GM18519 (cell line): ENCODE results near the gene NAV2.
"Not testable (repeated sequence)": the region's sequence is repeated elsewhere in the genome, so short reads cannot be mapped to it uniquely, and the experiment has no call there.

ENCODE experiments used
- ATAC-seq: cut with Tn5 transposase; IDR thresholded peaks from one replicate; pipeline ENCODE4 v1.9.1; 2021; ENCODE audit warnings: mild to moderate bottlenecking, moderate library complexity; ENCODE audit not compliant: unreplicated experiment, low FRiP score

NAV2 gene

DNA sequence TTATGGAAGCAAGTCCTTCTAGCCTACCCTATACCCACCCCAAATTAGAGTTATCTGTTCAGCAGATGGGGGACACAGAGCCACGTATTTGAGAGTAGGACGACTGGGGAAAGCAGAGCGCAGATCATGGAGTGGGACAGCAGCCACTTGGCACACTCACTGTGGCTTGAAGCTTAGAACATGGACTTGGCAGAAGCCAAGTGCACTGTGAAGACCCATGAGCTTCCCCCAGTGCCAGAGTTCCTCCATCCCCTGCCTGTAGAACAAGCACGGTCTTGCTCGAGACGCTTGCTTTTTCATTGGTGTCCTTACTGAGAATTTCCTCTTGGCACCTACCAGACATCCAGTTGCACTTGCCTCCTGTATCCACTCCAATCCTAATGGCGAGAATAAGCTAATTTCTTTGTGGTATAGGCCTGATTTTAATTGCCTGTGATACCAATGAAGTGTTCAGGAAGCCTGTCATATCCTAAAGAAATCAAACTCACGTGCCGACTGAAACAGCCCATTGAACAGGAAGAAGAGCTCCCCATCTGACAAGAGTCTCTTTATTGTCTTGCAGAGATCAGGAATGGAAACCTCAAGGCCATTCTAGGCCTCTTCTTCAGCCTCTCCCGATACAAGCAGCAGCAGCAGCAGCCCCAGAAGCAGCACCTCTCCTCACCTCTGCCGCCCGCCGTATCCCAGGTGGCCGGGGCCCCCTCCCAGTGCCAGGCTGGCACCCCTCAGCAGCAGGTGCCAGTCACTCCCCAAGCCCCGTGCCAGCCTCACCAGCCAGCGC, 166.9 kb downstream of the NAV2 start:
- no peak for ATAC-seq

DNA sequence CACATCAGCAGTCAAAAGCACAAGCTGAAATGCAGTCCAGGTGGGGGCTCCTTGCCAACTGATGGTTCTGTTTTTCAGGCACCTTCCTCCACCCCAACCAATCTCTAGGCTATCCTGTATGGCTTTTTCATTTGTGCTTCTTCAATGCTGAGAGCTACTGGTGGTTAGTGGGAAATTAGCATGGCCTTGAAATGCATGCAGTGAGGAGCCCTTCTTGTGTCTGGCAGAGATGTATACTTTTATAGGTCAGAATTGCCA, 167.4 kb downstream of the NAV2 start:
- no peak for ATAC-seq

DNA sequence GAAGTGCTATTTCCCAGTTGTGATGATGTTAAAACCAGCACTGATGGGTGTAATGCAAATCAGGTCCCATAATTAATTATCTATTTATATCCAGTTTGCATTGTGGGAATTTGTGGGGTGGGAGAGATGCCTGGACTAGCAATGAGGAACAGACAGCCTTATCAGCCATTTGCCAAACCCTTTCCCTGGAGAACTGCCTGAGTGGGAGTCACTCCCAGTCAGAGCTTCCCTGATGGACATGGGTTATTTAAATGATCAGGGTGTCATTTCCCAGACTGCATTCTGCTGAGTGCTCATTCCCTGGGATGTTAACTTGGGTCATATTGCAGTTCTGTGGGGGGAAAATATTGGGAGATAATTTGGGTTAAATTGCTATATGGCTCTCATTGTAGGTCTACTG, 168.5 kb downstream of the NAV2 start:
- no peak for ATAC-seq

DNA sequence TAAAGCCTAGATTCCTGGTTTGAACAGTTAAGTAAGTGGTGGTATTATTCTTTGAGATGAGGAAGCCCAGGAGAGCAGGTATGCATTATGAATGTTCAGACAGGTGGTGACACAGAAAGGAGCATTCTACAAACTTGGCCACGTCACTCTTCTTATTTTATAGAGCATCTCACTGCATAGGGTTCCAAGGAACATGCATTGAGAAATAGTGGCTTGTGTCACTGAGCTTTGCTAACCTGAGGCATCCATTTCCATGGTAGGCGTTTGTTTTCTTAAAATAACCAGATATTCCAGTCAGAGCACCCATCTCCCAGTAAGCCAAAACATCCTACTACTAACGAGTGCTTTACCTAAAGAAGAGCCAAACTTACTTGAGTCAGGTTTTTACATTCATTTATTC, 169.7 kb downstream of the NAV2 start:
- ATAC-seq: no peak

DNA sequence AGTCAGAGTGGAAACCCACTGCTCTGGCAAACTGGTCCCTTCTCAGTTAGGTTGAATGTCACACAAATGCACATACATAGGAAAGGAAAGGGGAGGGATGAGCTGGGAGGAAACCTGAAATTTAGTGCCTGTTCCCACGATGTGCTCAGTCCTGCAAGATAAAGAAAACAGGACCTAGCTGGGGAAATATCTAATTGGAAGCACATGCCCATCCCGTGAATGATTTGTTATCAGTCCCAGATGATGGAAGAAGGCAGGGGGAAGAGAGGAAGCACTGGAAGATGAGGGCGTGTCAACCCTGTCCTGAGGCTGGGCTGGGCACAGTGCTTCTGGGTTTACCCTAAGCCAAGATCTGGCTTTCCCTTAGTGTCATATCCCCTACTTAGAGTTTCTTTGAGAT, 173.9 kb downstream of the NAV2 start:
- no peak for ATAC-seq

DNA sequence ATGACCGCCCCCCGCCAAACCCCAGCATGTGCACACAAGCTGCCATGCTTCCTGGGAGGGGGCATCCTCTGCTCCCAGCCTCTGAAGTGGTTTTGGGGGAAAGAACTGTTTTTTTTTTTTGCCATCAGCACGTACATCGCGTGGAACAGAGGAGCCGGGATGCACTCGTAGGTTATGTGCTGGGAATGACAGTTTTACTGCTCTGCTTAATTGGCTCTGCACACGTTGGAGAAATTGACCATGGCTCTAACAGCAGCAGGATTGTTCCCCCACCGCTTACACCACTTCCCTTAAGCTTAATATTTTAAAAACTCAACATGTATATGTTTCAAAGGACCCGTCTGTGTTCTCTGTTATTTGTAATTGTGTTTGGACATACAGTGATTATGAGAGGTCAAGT, 175.2 kb downstream of the NAV2 start:
- no peak for ATAC-seq

DNA sequence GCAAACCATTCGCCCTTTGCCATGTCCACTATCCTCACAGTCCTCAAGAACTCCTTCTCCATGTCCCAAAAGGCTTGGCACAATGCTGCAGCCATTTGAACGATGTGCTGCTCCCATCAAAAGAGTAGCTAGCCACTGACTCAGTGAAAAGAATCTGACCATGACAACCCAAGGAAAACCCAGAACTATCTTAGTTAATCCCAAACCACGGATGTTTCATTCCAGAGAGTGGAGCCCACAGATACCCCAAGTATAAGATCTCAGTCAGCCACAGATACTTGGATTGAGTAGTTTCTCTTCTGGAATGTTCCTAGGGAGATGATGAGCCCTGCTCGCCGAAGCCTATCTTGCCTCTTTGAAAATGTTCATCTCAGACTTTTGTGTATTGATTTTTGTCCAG, 176.9 kb downstream of the NAV2 start:
- ATAC-seq: no peak

DNA sequence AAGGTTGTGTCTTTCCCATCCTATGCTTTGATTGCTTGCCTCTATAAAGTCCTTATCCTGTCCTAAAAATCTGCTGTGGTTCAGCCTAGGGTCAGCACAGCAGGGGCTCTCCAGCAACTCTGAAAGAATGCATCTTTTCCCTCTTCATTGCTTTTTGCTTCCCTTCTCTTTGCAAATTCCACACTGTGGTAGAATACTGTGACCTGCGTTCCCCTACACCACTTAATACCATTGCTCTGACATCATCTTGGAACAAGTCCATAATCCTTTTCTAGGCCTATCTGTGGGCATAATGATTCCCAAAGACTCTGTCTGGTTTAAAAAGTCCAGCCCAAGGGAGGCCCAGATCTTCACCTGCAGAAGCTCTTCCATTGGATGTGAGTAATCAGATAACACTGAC, 177.7 kb downstream of the NAV2 start:
- ATAC-seq: no peak

DNA sequence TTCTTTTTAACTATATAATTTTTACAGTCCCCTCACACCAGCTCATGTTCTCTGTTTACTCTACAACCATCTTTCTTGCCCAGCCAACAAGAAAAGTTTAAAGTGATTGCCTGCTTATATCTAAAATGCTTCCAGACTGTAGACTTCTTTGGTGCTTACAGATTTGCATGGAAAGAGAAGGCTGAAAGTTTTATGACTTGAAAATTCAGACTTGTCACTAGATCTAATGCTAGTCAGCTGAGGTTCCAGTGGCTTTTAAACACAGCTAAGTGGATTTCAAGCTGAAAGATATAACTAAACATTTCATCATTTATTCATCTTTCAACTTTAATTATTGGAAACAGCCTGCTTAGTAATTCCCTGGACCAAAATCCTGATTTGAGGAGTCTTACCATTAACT, 178.4 kb downstream of the NAV2 start:
- no peak for ATAC-seq

DNA sequence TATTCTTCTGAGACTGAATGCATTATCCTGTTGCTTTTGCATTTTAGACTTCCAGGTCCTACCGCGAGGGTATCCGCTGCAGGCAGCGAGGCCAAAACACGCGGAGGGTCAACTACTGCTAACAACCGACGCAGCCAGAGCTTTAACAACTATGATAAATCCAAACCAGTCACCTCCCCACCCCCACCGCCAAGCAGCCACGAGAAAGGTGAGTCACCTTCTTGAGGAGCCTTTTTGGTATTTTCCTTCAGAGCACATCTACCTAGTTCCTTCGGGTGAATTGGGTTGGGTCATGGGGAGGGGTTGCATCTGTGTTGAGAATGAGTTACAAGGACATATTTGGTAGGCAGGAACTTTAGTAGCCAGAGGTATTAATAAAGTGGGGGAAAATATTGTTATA, 179.8 kb downstream of the NAV2 start:
- ATAC-seq: no peak

DNA sequence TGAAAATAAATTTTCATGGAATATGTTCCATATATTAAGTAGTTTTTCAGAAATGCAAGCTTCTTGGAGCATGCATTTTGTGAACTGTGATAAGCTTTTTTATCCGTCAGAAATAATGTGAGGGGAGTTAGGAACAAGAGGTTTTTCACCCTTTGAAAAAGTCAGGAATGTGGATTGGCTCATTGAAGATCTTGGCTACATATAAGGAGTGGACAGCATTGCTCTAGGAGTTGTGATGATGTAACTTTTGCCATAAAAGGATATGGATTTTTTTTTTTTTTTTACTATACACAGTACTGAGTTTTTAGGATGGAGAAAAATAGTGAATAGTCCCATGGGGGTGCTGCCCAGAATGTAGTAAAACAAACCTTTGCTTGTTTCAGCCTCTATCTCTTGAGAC, 180.2 kb downstream of the NAV2 start:
- no peak for ATAC-seq

DNA sequence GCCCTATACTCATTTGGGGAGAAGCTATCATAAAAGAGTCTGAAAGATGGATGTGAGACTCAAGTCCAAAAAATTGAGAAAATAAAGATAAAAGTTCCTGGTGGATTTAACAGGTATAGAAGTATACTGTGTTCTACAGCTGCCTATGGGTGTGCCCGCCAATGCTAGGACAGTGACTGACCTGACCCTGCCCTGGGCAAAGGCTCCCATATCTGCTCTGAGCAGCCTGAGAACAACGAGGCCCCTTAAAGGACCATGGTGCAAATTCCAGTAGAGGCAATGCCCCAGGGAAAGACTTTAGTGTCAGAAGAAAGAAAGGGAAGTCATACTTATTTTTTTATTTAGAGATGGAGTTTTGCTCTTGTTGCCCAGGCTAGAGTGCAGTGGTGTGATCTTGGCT, 181.8 kb downstream of the NAV2 start:
- no peak for ATAC-seq

DNA sequence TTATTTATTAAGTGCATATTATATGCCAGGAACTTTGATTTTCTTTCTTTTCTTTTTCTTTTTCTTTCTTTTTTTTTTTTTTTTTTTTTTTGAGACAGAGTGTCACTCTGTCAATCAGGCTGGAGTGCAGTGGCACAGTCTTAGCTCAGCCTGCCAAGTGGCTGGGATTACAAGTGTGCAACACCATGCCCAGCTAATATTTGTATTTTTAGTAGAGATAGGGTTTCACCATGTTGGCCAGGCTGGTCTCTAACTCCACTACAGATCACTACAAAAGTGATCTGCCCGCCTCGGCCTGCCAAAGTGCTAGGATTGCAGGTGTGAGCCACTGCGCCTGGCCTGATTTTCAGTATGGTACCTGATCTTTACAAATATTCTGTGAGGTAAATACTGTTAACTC, 182.4 kb downstream of the NAV2 start:
- ATAC-seq: not testable (repeated sequence)

DNA sequence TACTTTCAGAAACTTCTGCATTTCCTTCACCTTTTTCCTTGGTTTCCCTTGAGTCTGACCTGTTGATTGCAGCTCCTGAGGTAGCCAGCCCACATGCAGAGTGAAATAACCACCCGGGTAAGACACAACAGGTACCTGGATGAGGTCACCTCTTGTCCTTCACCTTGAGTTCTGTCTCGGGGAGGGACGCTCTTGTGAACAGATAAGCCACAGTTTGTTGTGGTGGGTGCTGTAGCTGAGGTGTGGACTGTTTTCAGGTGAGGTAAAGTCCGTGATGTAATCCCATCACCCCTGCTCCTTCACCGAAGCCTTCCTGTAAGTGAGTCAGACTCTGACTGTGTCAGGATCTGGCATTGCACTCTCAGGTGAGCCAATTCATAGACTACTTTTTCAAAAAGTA, 183.1 kb downstream of the NAV2 start:
- no peak for ATAC-seq

DNA sequence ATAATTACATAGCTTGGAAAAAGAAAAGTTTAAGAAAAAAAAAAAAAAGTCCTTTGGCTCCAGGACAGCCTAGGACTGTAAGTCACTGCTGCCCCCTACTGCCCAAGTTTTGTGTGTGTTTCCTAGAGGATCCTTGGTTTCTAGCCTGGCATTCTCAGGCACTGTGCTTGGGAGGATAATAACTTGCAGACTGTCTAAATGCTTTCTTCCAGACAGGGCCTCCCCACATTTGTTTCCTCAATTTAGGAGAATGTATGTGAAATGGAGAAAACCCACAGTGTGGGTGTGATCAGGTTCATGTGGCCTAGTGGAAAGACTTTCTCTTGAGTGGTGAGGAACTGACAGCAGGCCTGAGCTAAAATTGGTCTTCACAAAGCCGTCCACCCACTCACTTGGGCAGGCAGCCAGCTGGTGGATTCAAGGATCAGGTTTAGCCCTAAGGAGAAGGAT, 191.0 kb downstream of the NAV2 start:
- no peak for ATAC-seq

DNA sequence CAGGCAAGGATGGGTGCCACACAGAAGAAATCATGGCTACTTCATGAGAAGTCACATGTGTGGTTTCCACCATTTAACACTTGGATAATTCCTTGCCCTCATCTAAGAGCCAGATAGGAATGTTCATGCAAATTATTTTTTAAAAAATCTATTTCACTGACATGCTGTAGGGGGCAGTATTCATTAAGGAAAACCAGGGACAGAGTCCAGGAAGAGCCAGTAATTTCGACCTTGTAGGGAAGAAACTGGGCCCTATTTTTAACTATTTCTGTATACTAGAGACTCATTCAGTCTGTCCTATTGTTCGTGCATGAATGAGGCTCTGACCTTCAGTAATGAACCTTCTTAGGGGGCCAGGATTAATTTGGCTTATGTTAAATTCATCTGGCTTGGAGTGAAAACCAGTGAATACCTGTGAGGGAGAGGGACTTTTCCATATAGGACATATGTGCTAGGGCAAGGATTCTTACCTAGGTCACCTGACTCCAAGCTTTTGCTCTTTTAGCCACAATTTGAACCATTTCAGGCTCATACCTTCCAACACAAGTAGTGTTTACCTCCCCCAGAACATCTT, 192.7 kb downstream of the NAV2 start:
- no peak for ATAC-seq

DNA sequence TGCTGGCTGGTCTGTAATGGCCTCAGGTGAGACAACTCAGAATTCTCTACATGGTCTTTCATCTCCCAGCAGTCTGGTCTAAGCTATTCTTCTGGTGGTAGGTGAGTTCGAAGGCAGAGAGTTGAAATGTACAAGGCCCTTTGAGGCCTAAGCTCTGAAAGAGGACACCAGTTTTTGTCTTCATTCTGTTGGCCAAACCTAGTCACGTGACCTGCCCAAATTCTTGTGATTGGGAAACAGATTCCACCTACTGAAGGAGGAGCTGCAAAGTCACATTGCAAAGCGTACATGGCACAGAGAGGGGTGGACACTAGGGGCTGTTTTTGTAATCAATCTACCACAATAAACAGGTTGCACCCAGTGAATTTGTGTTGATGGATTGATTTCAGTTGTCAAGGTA, 193.5 kb downstream of the NAV2 start:
- ATAC-seq: no peak

DNA sequence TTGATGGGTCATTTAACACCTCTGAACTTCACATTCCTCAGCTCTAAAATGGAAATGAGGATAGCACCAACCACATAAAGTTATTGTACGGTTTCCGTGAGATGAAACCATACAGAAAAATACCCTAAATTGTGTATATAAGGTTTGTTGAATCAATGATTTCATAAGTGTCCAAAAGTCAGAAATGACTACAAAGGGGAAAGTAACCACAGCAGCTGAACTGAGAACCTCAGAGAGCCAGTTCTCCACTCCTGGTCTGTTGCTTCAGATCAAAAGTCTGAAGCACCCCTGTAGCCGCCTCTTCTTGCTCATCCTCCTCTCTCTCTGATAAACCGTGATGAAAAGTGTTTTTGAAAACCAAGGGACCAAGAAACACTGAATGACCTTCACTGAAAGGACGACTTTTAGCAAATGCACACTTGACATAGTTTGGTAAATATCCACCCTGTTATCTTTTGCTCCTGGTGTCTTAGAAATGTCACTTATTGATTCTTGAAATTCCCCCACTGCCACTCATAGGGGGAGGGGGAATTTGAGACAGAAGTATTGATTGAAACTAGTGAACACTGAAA, 194.5 kb downstream of the NAV2 start:
- no peak for ATAC-seq

DNA sequence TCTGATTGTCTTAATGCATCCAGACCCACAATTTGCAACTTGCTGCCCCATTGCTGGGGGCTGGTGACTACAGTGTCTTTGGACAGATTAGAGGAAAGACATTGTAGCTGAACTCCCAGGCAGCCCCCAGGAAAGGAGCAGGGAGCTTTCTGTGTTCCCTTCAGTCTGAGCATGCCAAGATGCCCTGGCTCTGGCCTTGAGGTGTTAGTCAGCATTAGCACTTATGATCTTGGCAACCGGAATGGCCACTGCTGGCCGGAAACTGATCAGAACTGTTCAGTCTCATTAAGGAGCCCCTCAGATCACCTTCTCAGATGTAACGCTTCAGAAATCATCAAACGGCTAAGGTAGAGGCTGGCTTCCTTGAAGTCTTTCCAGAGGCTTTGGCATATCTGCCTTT, 195.2 kb downstream of the NAV2 start:
- no peak for ATAC-seq

DNA sequence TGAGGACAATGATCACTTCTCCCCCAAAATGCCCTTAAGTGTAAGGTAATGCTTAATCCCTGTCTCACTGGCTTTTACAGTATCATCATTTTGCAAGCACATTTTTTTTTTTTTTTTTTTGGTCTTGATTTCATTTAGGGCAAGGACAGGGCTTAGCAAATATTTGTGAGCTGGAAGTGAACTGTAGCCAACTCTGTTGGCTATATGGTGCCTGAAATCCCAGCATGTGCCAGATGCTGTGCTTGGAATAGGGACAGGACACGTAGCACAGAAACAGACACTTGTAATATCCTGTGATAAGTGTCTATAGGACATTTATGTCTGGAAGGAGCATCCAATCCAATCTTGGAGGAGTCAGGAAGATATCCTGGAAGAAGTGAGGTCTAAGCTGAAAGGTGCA, 198.3 kb downstream of the NAV2 start:
- ATAC-seq: no peak

DNA sequence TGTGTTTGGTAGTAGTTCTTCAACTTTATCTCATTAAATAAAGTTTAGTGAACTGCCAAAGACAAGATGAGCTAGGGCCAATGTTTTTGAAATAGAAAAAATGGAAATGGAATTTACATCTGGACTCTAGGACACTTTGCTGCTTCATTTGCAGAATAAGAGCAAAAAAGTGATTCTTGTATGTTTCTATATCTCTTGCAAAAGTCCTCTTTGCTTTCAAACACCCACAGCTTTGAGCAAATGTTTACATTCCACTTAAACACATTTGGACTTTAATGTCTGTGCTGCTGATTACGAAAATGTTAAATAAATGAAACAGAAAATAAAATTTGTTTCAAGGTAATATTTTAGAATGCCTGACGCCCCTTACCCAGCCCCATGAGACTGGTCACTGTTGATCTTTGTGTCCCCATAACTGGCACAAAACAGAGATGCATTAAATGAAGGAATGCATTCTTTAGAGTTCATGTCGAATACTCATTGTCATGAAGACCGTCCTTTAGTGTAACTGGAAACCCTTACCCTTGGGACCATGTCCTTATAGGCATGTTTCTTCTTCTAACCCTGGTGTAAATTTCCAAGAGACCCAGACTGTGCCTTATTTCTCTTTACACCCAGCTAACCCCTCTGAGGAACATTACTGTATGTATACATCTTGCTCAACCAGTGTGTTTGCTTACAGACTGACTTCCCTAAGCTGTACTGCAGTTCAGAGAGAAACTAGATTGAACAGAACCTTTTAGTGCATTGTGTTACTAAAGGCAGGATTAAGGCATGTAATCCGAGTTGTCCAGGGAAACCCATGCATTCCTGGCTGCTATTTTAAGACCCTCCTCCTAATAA, 199.7 kb downstream of the NAV2 start:
- no peak for ATAC-seq
